Nephron (organoid): ENCODE results near the gene APMAP.

Experiments
- H3K27ac Mint-ChIP-seq, 3 experiments: 2 replicates each; pipeline ENCODE4 v1.8.0; 2020; ENCODE audit warnings: mixed read lengths in 3 of 3, mild to moderate bottlenecking in 2 of 3, moderate library complexity in 1 of 3
- H3K27me3 Mint-ChIP-seq: 2 replicates; pipeline ENCODE4 v1.8.0; 2021; ENCODE audit warnings: low read depth, mild to moderate bottlenecking, moderate library complexity, mixed read lengths
- H3K36me3 Mint-ChIP-seq: 2 replicates; pipeline ENCODE4 v1.8.0; 2020; ENCODE audit warnings: low read depth, mixed read lengths
- H3K4me1 Mint-ChIP-seq: 2 replicates; pipeline ENCODE4 v1.8.0; 2020; ENCODE audit warnings: mixed read lengths
- H3K4me3 Mint-ChIP-seq, 3 experiments: 2 replicates each; pipeline ENCODE4 v1.8.0; 2020; ENCODE audit warnings: mild to moderate bottlenecking in 3 of 3, mixed read lengths in 3 of 3, moderate library complexity in 2 of 3
- H3K9me3 Mint-ChIP-seq: 2 replicates; pipeline ENCODE4 v1.8.0; 2020; ENCODE audit warnings: mixed read lengths
- TF ChIP-seq, protein P1 (sequence below), 3 experiments: fragments of 200-600 bp; sonication (generic); IDR thresholded peaks; one replicate each; pipeline ENCODE4 v1.5.0; 2021; ENCODE audit warnings: antibody characterized with exemption in 3 of 3; ENCODE audit not compliant: unreplicated experiment in 3 of 3

The APMAP gene

DNA sequence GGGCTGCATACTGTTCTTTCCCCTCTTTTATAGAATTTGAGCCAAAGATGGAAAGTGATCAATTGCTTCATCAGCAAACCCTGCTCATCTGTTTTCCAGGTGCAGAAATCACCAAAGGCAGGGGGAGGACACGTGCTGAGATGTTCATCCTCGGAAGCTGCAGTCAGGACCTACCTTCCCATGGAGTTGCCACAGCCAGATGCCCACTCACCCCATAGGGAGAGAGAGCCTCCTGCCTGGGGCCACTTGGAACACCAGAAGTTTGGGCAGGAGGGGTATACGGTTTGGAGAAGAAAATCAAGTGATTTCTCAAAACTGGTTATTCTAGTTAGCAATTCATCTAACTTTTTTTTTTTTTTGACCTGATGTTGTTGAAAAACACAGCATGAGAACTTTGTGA is 48.8 kb downstream of the APMAP start:
- no peak overlapping the region for H3K27ac Mint-ChIP-seq
- H3K27me3 Mint-ChIP-seq: peaks cover 5% of the 10 kb centered on the region
- TF ChIP-seq, protein P1, sequence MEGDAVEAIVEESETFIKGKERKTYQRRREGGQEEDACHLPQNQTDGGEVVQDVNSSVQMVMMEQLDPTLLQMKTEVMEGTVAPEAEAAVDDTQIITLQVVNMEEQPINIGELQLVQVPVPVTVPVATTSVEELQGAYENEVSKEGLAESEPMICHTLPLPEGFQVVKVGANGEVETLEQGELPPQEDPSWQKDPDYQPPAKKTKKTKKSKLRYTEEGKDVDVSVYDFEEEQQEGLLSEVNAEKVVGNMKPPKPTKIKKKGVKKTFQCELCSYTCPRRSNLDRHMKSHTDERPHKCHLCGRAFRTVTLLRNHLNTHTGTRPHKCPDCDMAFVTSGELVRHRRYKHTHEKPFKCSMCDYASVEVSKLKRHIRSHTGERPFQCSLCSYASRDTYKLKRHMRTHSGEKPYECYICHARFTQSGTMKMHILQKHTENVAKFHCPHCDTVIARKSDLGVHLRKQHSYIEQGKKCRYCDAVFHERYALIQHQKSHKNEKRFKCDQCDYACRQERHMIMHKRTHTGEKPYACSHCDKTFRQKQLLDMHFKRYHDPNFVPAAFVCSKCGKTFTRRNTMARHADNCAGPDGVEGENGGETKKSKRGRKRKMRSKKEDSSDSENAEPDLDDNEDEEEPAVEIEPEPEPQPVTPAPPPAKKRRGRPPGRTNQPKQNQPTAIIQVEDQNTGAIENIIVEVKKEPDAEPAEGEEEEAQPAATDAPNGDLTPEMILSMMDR (IDR thresholded peaks at IDR 0.05; ENCODE audit: unreplicated experiment in 3 of 3): no peak
- no peaks in the 10 kb centered on the region for H3K4me1 Mint-ChIP-seq
- no peak overlapping the region for H3K4me3 Mint-ChIP-seq
- peaks cover 48% of the 10 kb centered on the region for H3K9me3 Mint-ChIP-seq
- H3K36me3 Mint-ChIP-seq: no peaks in the 10 kb centered on the region

DNA sequence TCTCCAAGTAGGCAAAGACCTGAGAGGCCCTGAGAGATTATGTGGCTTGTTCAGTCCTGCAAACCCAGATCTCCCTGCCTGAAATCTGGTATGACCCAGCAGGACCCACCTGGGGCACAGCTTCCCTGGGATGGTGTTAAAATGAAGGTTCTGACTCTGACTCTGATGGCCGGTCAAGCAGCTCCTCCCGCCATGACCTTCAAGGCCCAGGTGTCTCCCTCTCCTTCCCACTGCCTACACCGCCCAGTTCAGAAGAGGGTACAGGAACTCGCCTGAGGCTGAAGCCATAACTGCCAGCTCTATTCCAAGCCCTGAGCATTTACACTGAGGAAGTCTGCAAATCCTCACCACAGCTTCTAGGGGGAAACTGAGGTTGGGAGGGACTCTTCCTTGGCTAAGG is 49.4 kb downstream of the APMAP start:
- peaks cover 5% of the 10 kb centered on the region for H3K27me3 Mint-ChIP-seq
- TF ChIP-seq, protein P1 (IDR thresholded peaks at IDR 0.05; ENCODE audit: unreplicated experiment in 3 of 3): no peak
- H3K27ac Mint-ChIP-seq: no peak overlapping the region
- H3K36me3 Mint-ChIP-seq: no peaks in the 10 kb centered on the region
- H3K4me1 Mint-ChIP-seq: no peaks in the 10 kb centered on the region
- H3K4me3 Mint-ChIP-seq: no peak overlapping the region
- H3K9me3 Mint-ChIP-seq: peaks cover 48% of the 10 kb centered on the region

DNA sequence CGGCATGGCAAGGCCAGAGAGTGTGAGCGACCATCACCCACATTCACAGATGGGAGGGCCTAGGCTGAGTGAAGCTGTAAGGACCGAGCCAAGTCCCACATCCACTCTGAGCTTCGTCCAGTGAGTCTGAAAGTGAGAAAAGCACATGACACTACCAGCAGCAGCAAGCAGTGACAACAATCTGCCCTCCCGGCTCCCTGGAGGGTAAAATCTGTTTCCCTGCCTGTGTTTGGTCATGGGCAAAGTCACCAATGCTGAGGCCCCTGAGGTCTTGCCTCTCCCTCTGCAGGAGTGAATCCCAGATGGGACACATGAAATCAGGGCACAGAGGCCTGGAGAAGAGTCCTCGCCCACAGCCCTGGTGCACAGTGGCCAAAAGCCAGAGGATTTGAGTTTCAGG is 49.9 kb downstream of the APMAP start:
- TF ChIP-seq, protein P1 (IDR thresholded peaks at IDR 0.05; ENCODE audit: unreplicated experiment in 3 of 3): no peak
- Mint-ChIP-seq H3K4me1 (no peaks in the 10 kb centered on the region), H3K4me3 (no peak overlapping the region), H3K9me3 (peaks cover 45% of the 10 kb centered on the region), H3K27me3 (peaks cover 5% of the 10 kb centered on the region), H3K36me3 (no peaks in the 10 kb centered on the region), H3K27ac (no peak overlapping the region)

DNA sequence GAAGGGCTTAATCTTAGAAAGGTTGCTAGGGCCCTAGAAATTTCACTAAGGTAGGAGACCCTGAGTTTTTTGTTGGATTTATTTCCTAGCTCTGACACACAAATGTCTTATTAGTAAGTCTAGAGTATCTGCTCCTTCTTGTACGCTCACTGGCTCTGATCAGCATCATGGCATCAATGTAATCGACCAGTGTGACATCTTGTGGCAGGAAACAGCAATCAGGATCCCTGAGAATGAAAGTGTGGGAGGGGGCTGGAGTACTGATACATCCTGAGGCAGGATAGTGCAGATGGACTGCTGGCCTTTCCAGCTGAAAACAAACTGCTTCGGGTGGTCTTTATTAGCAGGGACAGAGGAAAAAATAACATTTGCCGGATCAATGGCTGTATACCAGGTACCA is 53.5 kb downstream of the APMAP start:
- Mint-ChIP-seq H3K4me1 (no peaks in the 10 kb centered on the region), H3K27ac (no peak overlapping the region), H3K36me3 (no peaks in the 10 kb centered on the region), H3K9me3 (peaks cover 26% of the 10 kb centered on the region), H3K4me3 (no peak overlapping the region), H3K27me3 (no peaks in the 10 kb centered on the region)
- TF ChIP-seq, protein P1 (IDR thresholded peaks at IDR 0.05; ENCODE audit: unreplicated experiment in 3 of 3): no peak

DNA sequence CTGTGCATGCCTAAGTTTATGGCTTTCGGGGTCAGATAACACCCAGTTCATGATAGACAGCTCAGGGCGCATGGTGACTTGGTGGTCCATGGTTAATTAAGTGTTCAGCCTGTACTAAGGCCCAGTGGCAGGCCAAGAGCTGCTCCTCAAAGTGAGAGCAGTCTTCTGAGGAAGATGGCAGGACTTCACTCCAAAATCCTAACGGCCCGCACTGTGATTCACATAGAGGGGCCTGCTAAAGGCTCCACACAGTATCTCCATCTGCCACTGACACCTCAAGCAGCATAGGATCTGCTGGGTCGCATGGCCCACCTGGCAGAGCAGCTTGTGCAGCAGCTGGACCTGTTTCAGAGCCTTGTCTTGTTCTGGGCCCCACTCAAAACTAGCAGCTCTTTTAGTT is 54.1 kb downstream of the APMAP start:
- H3K4me3 Mint-ChIP-seq: no peak overlapping the region
- peaks cover 24% of the 10 kb centered on the region for H3K9me3 Mint-ChIP-seq
- H3K4me1 Mint-ChIP-seq: no peaks in the 10 kb centered on the region
- TF ChIP-seq, protein P1 (IDR thresholded peaks at IDR 0.05; ENCODE audit: unreplicated experiment in 3 of 3): no peak
- H3K27me3 Mint-ChIP-seq: no peaks in the 10 kb centered on the region
- H3K27ac Mint-ChIP-seq: no peak overlapping the region
- no peaks in the 10 kb centered on the region for H3K36me3 Mint-ChIP-seq

DNA sequence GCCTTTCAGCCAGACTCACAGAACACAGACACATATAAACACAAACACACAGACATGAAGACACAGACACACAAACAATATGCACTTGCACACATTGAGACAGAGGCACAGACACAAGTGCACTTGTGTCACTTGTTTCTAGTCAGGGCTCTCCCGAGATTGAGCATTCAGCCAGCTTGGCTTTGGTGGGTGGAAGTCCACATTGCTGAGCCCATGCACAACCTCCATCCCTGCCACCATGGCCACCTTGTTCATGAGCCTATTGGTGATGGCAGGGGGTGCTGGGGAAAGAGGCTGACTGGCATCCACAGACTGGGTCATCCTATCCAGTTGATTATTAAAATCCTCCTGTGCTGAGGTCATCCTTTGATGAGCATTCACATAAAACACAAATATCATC is 55.0 kb downstream of the APMAP start:
- peaks cover 22% of the 10 kb centered on the region for H3K9me3 Mint-ChIP-seq
- TF ChIP-seq, protein P1 (IDR thresholded peaks at IDR 0.05; ENCODE audit: unreplicated experiment in 3 of 3): no peak
- H3K36me3 Mint-ChIP-seq: no peaks in the 10 kb centered on the region
- no peaks in the 10 kb centered on the region for H3K27me3 Mint-ChIP-seq
- no peak overlapping the region for H3K27ac Mint-ChIP-seq
- H3K4me3 Mint-ChIP-seq: no peak overlapping the region
- H3K4me1 Mint-ChIP-seq: no peaks in the 10 kb centered on the region
